ENCODE measurements around the gene C4B. TPM values are rescaled to one million over a fixed set of nuclear protein-coding genes. Genes with fewer than 3 reads are reported as not detected.
"Not testable (repeated sequence)": the region's sequence is repeated elsewhere in the genome, so short reads cannot be mapped to it uniquely, and the experiment has no call there.

C4B gene
- total RNA-seq, 2 experiments from 2014 or later = 3.1 to 5.5 TPM

- H3K4me3 Mint-ChIP-seq; DNase-seq; H3K4me1 Mint-ChIP-seq (ENCODE audit: low read depth); CTCF ChIA-PET; POLR2A ChIA-PET; H3K27ac Mint-ChIP-seq; H3K27me3 Mint-ChIP-seq; H3K9me3 Mint-ChIP-seq; H3K36me3 Mint-ChIP-seq; intact Hi-C loops (cut with micrococcal nuclease): not testable (repeated sequence)
Observed at GRCh38 chr6:32010856-32011530, 3.6 kb upstream of the C4B start.

- H3K4me3 Mint-ChIP-seq; intact Hi-C loops (cut with micrococcal nuclease); DNase-seq; H3K9me3 Mint-ChIP-seq; CTCF ChIA-PET; H3K4me1 Mint-ChIP-seq (ENCODE audit: low read depth); H3K27ac Mint-ChIP-seq; POLR2A ChIA-PET; H3K36me3 Mint-ChIP-seq; H3K27me3 Mint-ChIP-seq: not testable (repeated sequence)
Observed at GRCh38 chr6:32012941-32013617, 1.5 kb upstream of the C4B start.

- H3K4me3 Mint-ChIP-seq; DNase-seq; H3K4me1 Mint-ChIP-seq (ENCODE audit: low read depth); H3K9me3 Mint-ChIP-seq; CTCF ChIA-PET; intact Hi-C loops (cut with micrococcal nuclease); POLR2A ChIA-PET; H3K36me3 Mint-ChIP-seq; H3K27me3 Mint-ChIP-seq; H3K27ac Mint-ChIP-seq: not testable (repeated sequence)
Observed at GRCh38 chr6:32013738-32014137, 857 bp upstream of the C4B start.

GRCh38 chr6:32022100-32022499, 7.5 kb downstream of the C4B start:
- intact Hi-C loops (cut with micrococcal nuclease); H3K36me3 Mint-ChIP-seq; H3K4me3 Mint-ChIP-seq; CTCF ChIA-PET; H3K27ac Mint-ChIP-seq; H3K4me1 Mint-ChIP-seq (ENCODE audit: low read depth); DNase-seq; POLR2A ChIA-PET; H3K27me3 Mint-ChIP-seq; H3K9me3 Mint-ChIP-seq: not testable (repeated sequence)

GRCh38 chr6:32028631-32029030, 14.0 kb downstream of the C4B start:
- H3K9me3 Mint-ChIP-seq; H3K4me3 Mint-ChIP-seq; intact Hi-C loops (cut with micrococcal nuclease); H3K27ac Mint-ChIP-seq; H3K27me3 Mint-ChIP-seq; DNase-seq; POLR2A ChIA-PET; H3K36me3 Mint-ChIP-seq; CTCF ChIA-PET; H3K4me1 Mint-ChIP-seq (ENCODE audit: low read depth): not testable (repeated sequence)

- H3K27ac Mint-ChIP-seq, CTCF ChIA-PET, POLR2A ChIA-PET: not testable (repeated sequence)
Observed at GRCh38 chr6:32029553-32029952, 15.0 kb downstream of the C4B start.

GRCh38 chr6:32035283-32036013, 20.9 kb downstream of the C4B start:
- H3K27ac Mint-ChIP-seq; H3K9me3 Mint-ChIP-seq; H3K27me3 Mint-ChIP-seq; H3K36me3 Mint-ChIP-seq; POLR2A ChIA-PET; CTCF ChIA-PET; H3K4me1 Mint-ChIP-seq (ENCODE audit: low read depth); intact Hi-C loops (cut with micrococcal nuclease); DNase-seq; H3K4me3 Mint-ChIP-seq: not testable (repeated sequence)

More at GRCh38 chr6:32029553-32029952, 15.0 kb downstream of the C4B start:
- H3K4me1 Mint-ChIP-seq (ENCODE audit: low read depth); DNase-seq; H3K36me3 Mint-ChIP-seq; H3K4me3 Mint-ChIP-seq; intact Hi-C loops (cut with micrococcal nuclease); H3K27me3 Mint-ChIP-seq; H3K9me3 Mint-ChIP-seq: not testable (repeated sequence)

GRCh38 chr6:32037136-32037535, 22.5 kb downstream of the C4B start:
- H3K36me3 Mint-ChIP-seq; CTCF ChIA-PET; H3K4me3 Mint-ChIP-seq; H3K27ac Mint-ChIP-seq; H3K9me3 Mint-ChIP-seq; H3K27me3 Mint-ChIP-seq; DNase-seq; intact Hi-C loops (cut with micrococcal nuclease); H3K4me1 Mint-ChIP-seq (ENCODE audit: low read depth); POLR2A ChIA-PET: not testable (repeated sequence)

- CTCF ChIA-PET; intact Hi-C loops (cut with micrococcal nuclease); H3K27ac Mint-ChIP-seq: not testable (repeated sequence)
Observed at GRCh38 chr6:32037598-32038524, 23.3 kb downstream of the C4B start, which contains the start of gene CYP21A2. TSS of gene CYP21A2 (plus strand) at chr6:32038415. CDS start at chr6:32038423, 8 bp downstream.

GRCh38 chr6:32038878-32039277, 24.3 kb downstream of the C4B start:
- CTCF ChIA-PET; intact Hi-C loops (cut with micrococcal nuclease); DNase-seq; POLR2A ChIA-PET; H3K4me3 Mint-ChIP-seq; H3K9me3 Mint-ChIP-seq; H3K36me3 Mint-ChIP-seq; H3K27ac Mint-ChIP-seq; H3K27me3 Mint-ChIP-seq; H3K4me1 Mint-ChIP-seq (ENCODE audit: low read depth): not testable (repeated sequence)

More at GRCh38 chr6:32037598-32038524, 23.3 kb downstream of the C4B start, which contains the start of gene CYP21A2:
- H3K4me1 Mint-ChIP-seq (ENCODE audit: low read depth); DNase-seq; H3K9me3 Mint-ChIP-seq; H3K4me3 Mint-ChIP-seq; H3K27me3 Mint-ChIP-seq; H3K36me3 Mint-ChIP-seq; POLR2A ChIA-PET: not testable (repeated sequence)

GRCh38 chr6:32039321-32040274, 25.0 kb downstream of the C4B start:
- CTCF ChIA-PET; H3K4me3 Mint-ChIP-seq; H3K27ac Mint-ChIP-seq; H3K9me3 Mint-ChIP-seq; intact Hi-C loops (cut with micrococcal nuclease); H3K36me3 Mint-ChIP-seq; H3K27me3 Mint-ChIP-seq; DNase-seq; POLR2A ChIA-PET; H3K4me1 Mint-ChIP-seq (ENCODE audit: low read depth): not testable (repeated sequence)

All from activated CD4-positive, alpha-beta memory T cell treated with anti-CD3 and anti-CD28 coated beads for 36 hours (primary cell).